Ectodermal cell (in vitro differentiated cells): ENCODE data around the gene SRSF12.
"Not testable (repeated sequence)": the region's sequence is repeated elsewhere in the genome, so short reads cannot be mapped to it uniquely, and the experiment has no call there.

Experiments
- H3K27ac ChIP-seq: 2 replicates; pipeline ENCODE4 v1.7.0; 2013; ENCODE audit warnings: mild to moderate bottlenecking, low read depth, low read length; ENCODE audit not compliant: insufficient read depth, poor library complexity, severe bottlenecking
- H3K27me3 ChIP-seq: 2 replicates; pipeline ENCODE4 v1.7.0; 2013; ENCODE audit warnings: mild to moderate bottlenecking, low read length; ENCODE audit not compliant: insufficient read depth, control insufficient read depth, poor library complexity, severe bottlenecking
- H3K36me3 ChIP-seq: one replicate; pipeline ENCODE4 v1.7.0; 2013; ENCODE audit warnings: low read length; ENCODE audit not compliant: control insufficient read depth, insufficient read depth
- H3K4me1 ChIP-seq: one replicate; pipeline ENCODE4 v1.7.0; 2013; ENCODE audit warnings: low read length; ENCODE audit not compliant: control insufficient read depth, insufficient read depth
- H3K4me3 ChIP-seq: 2 replicates; pipeline ENCODE4 v1.7.0; 2013; ENCODE audit warnings: low read depth, low read length, control low read depth; ENCODE audit not compliant: insufficient read depth
- H3K9me3 ChIP-seq: 2 replicates; pipeline ENCODE4 v1.7.0; 2013; ENCODE audit warnings: mild to moderate bottlenecking, low read length, moderate library complexity; ENCODE audit not compliant: control insufficient read depth
- WGBS, 2 experiments: methylation state at CpG; one replicate each; pipeline ENCODE4 v1.1.7; 2013; ENCODE audit warnings: missing lambda C conversion rate in 2 of 2; 5-methylcytosine and 5-hydroxymethylcytosine counted together

The SRSF12 gene

GRCh38 chr6:89073014-89073620 is 44.8 kb downstream of the SRSF12 start:
- H3K4me3 ChIP-seq: no peak overlapping the region
- H3K36me3 ChIP-seq: no peaks in the 10 kb centered on the region
- H3K4me1 ChIP-seq: no peaks in the 10 kb centered on the region
- 88 to 100% methylated on average over 4 of the region's 4 CpGs for WGBS, 2 experiments
- H3K9me3 ChIP-seq: no peaks in the 10 kb centered on the region
- H3K27me3 ChIP-seq: no peaks in the 10 kb centered on the region
- H3K27ac ChIP-seq: no peak overlapping the region

GRCh38 chr6:89071036-89071435 is 46.8 kb downstream of the SRSF12 start:
- Histone ChIP-seq H3K4me1 (no peaks in the 10 kb centered on the region), H3K27me3 (no peaks in the 10 kb centered on the region), H3K27ac (no peak overlapping the region), H3K36me3 (no peaks in the 10 kb centered on the region), H3K9me3 (no peaks in the 10 kb centered on the region), H3K4me3 (no peak overlapping the region)

GRCh38 chr6:89069536-89070163 is 48.2 kb downstream of the SRSF12 start:
- H3K4me1 ChIP-seq: no peaks in the 10 kb centered on the region
- no peak overlapping the region for H3K4me3 ChIP-seq
- 86 to 90% methylated on average over 10 of the region's 10 CpGs for WGBS, 2 experiments
- no peaks in the 10 kb centered on the region for H3K27me3 ChIP-seq
- H3K9me3 ChIP-seq: no peaks in the 10 kb centered on the region
- no peaks in the 10 kb centered on the region for H3K36me3 ChIP-seq
- no peak overlapping the region for H3K27ac ChIP-seq

GRCh38 chr6:89068695-89069094 is 49.2 kb downstream of the SRSF12 start:
- Histone ChIP-seq H3K36me3 (no peaks in the 10 kb centered on the region), H3K27ac (no peak overlapping the region), H3K4me1 (no peaks in the 10 kb centered on the region), H3K4me3 (no peak overlapping the region), H3K27me3 (no peaks in the 10 kb centered on the region), H3K9me3 (no peaks in the 10 kb centered on the region)
- 38 to 45% methylated on average over 1 of the region's 1 CpG for WGBS, 2 experiments

- Histone ChIP-seq H3K36me3 (no peaks in the 10 kb centered on the region), H3K27ac (no peak overlapping the region), H3K9me3 (no peaks in the 10 kb centered on the region), H3K27me3 (no peaks in the 10 kb centered on the region), H3K4me1 (no peaks in the 10 kb centered on the region), H3K4me3 (no peak overlapping the region)
Observed at GRCh38 chr6:89067796-89068195, 50.1 kb downstream of the SRSF12 start.

GRCh38 chr6:89066940-89067646 is 50.8 kb downstream of the SRSF12 start:
- no peak overlapping the region for H3K4me3 ChIP-seq
- WGBS, 2 experiments: 55 to 61% methylated on average over 4 of the region's 4 CpGs
- H3K9me3 ChIP-seq: no peaks in the 10 kb centered on the region
- H3K27me3 ChIP-seq: no peaks in the 10 kb centered on the region
- no peak overlapping the region for H3K27ac ChIP-seq
- H3K36me3 ChIP-seq: no peaks in the 10 kb centered on the region
- no peaks in the 10 kb centered on the region for H3K4me1 ChIP-seq

- H3K4me3 ChIP-seq, H3K9me3 ChIP-seq: not testable (repeated sequence)
- 90 to 93% methylated on average over 9 of the region's 9 CpGs for WGBS, 2 experiments
Observed at GRCh38 chr6:89066121-89066520, 51.8 kb downstream of the SRSF12 start.

GRCh38 chr6:89064931-89065330 is 52.9 kb downstream of the SRSF12 start:
- not testable (repeated sequence) for H3K4me3 ChIP-seq, H3K27me3 ChIP-seq, H3K4me1 ChIP-seq, H3K27ac ChIP-seq, H3K36me3 ChIP-seq, H3K9me3 ChIP-seq
- WGBS, 2 experiments: 93% methylated on average over 22 of the region's 22 CpGs

More at GRCh38 chr6:89066121-89066520, 51.8 kb downstream of the SRSF12 start:
- not testable (repeated sequence) for H3K27ac ChIP-seq, H3K27me3 ChIP-seq, H3K36me3 ChIP-seq, H3K4me1 ChIP-seq

GRCh38 chr6:89063881-89064280 is 54.0 kb downstream of the SRSF12 start:
- Histone ChIP-seq H3K9me3 (no peaks in the 10 kb centered on the region), H3K36me3 (no peaks in the 10 kb centered on the region), H3K27ac (no peak overlapping the region), H3K4me3 (no peak overlapping the region), H3K4me1 (no peaks in the 10 kb centered on the region), H3K27me3 (no peaks in the 10 kb centered on the region)
- 90 to 100% methylated on average over 1 of the region's 1 CpG for WGBS, 2 experiments

- Histone ChIP-seq H3K27me3 (no peaks in the 10 kb centered on the region), H3K36me3 (no peaks in the 10 kb centered on the region), H3K4me1 (no peaks in the 10 kb centered on the region), H3K27ac (no peak overlapping the region), H3K9me3 (no peaks in the 10 kb centered on the region), H3K4me3 (no peak overlapping the region)
- WGBS, 2 experiments: 93 to 96% methylated on average over 12 of the region's 12 CpGs
Observed at GRCh38 chr6:89059227-89059626, 58.6 kb downstream of the SRSF12 start.
